HG03442 (cell line): ENCODE data around the gene MECR.
"Not testable (repeated sequence)": the region's sequence is repeated elsewhere in the genome, so short reads cannot be mapped to it uniquely, and the experiment has no call there.

Source experiments
- ATAC-seq: cut with Tn5 transposase; IDR thresholded peaks from one replicate; pipeline ENCODE4 v1.9.1; 2021; ENCODE audit warnings: mild to moderate bottlenecking, moderate library complexity; ENCODE audit not compliant: unreplicated experiment

The MECR gene

DNA sequence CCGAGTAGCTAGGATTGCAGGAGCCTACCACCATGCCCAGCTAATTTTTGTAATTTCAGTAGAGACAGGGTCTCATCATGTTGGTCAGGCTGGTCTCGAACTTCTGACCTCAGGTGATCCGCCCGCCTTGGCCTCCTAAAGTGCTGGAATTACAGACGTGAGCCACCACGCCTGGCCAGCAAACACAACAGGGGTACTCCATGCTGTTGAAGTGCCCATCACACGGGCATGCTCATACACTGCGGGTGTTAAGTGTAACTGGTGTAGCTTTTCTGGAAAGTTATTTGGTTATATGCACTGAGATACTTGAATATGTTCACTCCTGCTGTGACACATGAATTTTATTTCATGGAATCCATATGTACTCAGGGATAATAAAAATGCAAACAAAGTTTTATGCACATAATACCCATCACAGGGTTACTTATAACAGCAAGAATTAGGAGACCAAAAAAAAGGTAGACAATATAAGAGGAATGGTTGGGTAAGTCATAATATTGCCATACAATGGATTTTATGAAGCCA, 58.3 kb downstream of the MECR start:
- ATAC-seq = no peak

DNA sequence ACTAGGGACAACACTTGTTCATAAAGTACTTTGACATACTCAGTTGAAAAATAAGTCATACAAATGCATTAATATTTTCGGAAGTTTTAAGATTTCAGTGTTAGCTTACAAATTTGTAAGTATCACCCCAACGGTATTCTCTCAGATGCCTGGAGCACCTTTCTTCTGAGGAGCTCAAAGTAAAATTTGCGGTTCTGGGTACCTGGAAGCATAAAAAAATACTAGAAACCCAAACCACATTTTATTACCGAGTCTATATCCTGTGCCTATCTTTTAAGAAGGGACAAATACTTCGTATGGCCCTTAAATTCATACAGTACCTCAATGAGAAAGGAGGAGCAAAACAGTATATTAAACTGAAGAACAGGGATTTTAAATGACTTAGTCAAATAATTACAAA, 59.2 kb downstream of the MECR start:
- no peak for ATAC-seq

DNA sequence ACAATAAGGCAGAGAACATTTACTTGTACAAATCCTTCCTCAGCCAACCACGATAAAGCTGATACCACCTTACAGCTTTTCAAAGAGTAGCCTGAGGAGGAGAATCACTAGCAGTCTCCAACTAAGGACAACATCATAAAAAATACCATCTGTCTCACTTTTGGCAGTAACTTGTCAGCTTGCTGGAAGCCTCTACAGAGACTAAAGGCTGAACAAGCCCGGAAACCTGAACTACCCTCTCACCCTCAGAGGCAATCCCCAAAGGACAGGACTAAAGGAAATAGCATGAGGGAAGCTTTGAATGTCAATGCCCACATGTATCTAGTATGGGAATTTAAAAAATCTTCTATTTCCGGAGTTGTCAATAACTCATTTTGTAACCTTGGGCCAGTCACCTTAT, 59.6 kb downstream of the MECR start:
- ATAC-seq = no peak

DNA sequence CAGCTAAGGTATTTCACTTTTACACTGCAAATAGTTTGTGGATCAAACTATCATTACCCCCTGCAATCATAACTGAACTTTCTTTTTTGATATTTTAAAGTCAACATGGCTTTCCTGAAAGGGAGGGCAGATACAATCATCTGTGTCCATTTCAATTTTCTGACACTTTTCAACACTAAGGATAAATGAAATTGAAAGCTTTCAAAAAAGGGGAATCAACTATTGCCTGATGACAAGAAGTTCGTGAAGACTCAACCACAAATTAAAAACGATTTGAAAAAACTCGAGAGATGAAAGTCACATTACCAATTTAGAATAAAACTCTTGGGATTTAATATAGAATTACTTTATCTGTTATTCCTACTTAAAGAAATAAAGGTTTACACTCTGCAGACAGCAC, 60.8 kb downstream of the MECR start:
- no peak for ATAC-seq

DNA sequence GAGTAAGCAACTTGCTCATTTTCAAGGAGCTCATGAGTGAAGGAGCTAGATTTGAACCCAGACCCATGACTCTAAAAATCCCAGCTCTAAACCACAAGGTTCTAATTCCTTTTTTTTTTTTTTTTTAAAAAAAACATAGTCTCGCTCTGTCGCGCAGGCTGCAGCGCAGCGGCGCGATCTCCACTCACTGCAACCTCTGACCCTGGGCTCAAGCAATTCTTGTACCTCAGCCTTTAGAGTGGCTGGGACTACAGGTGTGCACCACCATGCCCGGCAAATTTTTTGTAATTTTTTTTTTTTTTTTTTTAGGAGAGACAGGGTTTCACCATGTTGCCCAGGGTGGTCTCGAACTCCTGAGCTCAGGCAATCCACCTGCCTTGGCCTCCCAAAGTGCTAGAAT, 62.8 kb downstream of the MECR start:
- ATAC-seq = no peak

DNA sequence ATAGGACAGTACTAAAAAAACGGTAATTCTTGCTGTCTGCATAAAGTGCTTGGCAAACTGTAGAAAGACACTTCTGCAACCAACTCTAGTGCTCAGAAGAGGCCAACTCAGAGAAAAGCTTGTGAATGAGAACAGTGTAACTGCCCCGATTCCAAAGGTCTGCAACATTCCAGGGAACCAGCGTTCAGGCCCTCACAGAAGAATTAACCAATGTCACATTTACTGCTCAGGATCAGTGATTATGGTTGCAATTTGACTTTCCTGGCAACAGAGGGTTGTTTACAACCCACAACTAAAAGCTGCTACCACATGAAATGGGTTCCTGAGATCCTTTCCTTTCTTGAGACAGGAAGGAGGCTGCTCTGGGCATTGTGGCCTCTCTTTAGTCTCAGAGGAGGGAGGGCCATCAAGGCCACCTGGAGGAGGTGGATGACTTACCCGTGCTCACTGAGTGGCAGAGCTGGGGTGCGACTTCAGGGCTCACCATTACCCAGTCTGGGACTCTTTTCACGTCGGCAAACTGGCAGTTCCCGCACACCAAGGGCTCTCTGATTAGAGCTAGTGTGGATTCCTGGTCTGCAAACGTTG, 64.3 kb downstream of the MECR start:
- no peak for ATAC-seq

DNA sequence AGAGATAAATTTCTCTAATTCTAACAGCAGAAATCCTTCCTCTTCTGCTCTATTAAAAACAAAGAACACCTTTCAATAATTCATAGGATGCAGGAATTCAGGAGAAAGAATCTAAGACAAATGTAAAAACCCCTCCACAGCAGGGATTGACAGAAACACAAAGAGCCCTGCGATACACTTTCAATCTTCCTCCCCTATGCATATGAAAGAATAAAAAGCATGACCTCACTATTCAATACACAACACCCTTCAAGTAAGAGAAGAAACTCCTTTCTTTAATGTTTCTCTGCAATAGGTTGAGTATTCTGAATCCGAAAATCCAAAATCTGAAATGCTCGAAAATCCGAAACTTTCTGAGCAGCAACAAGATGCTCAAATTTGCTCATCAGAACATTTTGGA, 66.1 kb downstream of the MECR start:
- ATAC-seq = no peak

DNA sequence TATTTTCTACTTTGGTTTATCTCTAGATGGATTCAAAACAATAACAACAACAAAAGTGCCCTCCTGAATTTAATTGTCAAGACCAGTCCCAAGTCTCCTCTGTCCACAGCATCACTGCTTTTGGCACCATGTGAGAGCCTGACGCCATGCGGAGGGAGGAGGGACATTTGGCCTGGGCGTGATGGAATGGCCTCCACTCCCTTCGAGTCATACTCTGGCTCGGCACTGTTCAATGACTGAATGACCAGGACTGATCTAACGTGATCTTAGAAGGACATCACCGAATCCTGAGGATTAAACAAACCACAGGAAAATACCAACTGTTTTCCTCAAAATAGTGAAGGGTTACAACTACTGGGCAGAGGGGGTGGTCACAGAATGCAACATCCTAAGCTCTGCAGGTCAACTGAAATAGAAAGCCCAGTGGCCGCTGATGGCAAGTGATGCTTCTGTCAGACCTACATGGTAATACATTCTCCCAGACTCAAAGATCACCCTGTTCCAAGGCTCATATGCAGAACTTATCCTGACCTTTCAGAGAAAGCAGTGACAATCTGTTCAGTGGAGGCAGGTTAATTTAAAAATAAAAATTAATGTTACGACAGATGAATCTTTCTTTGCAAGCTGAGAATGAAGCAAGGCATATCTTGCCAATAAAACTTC, 68.1 kb downstream of the MECR start:
- ATAC-seq = no peak

DNA sequence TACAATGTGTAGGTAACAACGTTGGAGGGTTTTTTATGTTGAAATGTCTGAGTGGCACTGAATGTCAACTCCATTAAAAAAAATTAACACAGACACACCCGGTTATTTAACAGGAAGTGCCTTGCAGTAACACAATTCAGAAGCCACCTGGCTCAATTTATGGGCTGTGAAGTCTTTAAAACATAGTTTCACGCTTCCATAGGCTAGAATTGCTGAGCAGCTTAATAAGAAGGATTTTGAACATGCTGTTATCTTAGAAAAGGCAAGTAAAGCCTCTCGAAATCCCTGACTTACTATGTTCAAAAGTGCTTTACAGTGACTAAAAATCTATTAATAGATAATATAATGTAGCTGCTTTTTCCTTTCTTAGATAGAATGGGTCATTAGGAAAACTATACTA, 68.7 kb downstream of the MECR start:
- ATAC-seq = no peak

DNA sequence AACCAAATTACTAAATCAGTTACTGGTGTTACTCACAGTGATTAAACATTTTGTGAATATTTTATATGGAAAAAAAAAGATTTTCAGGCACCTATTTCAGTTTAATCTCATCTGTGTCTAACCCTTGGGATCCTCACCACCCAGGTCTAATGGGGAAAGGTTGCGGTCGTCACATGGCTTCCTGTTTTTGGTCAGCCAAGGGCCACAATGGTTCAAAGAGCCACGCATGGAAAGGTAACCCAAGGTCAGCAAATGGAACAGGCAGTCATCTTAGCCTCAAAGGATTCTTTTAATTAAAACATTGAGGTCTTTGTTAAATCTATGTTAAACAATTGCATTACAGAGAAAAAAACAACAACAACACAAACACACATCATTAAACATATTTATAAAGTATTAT, 71.0 kb downstream of the MECR start:
- ATAC-seq = no peak

DNA sequence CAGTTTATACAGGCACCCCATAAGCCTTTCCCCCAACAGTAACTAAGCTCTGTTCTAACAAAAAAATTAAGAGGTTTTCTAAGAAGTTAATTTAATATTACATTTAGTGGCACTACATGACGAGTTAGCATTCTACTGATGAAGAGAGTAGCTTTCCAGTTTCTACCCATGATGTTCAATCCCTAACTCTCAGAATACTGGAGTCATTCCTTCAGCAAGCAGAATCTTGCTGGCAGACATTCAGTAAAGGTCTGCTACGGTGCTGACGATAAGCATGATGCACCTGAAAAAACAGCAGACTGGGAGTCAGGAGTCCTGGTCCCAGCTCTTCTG, 73.5 kb downstream of the MECR start:
- ATAC-seq = no peak

DNA sequence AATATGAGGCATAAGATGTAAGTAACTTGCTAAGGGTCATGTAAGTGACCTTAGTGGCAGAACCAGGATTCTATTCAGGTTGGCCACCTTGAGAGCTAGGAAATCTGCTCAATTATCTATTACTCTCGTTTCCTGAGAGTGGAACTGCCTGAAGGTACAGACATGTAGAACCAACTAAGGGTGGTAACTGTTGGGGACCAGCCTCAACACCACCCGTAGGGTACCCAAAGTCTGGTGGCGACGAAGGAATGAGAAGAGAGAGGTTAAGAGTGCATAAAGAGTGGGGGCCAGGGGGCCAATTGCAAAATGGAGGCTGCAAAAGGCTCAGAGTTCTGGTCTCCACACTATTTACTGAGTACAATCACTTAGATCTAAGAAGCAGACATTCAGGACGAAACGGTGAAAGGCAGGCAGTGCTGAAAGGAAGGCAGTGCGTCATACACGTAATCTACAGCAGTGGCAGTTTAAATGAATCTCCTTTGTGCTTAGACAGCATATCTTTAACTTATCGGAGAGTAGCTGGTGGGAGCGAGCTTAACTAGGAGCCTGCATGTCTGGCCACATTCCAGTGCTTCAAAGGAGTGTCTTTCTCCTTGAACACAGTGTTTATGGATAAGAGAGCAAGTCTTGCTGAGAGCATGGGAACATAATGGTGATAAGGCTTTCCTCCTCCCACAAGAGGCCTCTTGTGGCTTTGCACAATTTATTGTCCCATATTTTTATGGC, 74.0 kb downstream of the MECR start:
- ATAC-seq = no peak

DNA sequence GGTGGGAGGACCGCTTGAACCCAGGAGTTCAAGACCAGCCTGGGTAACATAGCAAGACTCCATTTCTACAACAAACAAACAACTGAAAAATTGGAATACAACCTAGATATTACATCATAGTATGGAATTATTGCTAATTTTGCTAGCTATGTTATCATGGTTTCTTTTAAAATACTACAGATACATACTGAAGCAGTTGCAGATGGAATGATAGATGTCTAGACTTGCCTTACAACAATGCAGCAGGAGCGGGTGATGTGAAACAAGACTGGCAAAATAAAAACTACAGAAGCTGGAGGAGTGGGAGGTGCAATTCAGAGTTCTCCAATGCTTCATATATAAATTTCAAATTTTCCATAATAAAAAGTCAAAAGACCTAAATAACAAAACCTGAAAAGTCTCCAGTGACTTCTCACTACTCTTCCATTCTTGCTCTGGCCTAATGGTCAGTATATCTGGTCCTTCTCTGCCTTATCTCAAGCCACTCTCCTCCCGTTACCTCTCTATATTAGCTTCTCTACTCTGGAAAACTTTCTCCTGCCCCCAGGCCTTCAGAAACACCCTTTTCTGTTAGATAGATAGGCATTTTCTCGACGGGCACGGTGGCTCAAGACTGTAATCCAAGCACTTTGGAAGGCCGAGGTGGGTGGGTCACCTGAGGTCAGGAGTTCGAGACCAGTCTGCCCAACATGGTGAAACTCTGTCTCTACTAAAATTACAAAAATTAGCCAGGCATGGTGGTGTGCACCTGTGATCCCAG, 78.5 kb downstream of the MECR start:
- ATAC-seq = no peak

DNA sequence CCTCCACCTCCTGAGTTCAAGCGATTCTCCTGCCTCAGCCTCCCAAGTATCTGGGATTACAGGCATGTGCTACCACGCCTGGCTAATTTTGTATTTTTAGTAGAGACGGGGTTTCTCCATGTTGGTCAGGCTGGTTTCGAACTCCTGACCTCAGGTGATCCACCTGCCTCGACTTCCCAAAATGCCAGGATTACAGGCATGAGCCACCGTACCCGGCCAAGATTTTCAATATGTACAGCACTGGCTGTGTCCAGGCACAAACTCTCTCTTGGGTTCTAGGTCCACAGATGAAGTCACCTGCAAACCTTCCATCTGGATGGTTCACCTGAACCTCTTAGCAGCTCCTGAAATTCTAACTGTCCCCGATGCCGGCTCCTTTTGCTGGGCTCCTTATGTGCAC, 80.4 kb downstream of the MECR start:
- ATAC-seq = not testable (repeated sequence)

DNA sequence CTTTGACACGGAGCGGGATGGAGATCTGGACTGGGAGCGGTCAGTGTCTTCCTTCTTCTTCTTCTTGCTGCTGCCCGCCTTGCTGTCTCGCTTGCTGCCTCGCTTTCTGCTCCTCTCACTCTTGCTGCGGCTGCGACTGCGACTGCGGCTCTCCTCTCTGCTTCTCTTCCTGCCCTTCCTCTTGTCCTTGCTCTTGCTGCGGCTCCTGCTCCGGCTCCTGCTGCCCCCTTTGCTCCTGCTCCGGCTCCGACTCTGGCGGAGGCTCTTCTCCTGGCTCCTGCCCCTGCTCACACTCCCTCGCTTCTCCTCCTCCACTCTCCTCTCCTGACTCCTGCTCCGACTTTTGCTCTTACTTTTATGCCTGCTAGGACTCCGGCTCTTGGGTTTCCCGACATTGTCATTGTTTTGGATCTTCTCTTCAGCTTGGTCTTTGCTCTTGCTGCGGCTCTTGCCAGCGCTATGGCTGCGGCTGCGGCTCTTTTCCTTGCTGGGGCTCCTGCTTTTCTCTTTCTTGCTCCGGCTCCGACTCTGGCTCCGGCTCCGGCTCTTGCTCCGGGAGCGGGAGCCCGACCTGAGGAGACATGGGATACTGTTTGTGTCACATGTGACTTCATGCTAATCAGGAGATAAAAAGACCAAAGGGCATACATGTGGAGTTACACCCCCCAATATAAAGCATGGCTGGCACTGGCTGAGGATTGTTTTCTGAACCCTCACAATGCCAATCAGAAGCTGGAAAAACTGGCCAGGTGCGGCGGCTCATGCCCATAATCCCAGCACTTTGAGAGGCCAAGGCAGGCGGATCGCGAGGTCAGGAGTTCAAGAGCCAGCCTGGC, 81.9 kb downstream of the MECR start:
- no peak for ATAC-seq

DNA sequence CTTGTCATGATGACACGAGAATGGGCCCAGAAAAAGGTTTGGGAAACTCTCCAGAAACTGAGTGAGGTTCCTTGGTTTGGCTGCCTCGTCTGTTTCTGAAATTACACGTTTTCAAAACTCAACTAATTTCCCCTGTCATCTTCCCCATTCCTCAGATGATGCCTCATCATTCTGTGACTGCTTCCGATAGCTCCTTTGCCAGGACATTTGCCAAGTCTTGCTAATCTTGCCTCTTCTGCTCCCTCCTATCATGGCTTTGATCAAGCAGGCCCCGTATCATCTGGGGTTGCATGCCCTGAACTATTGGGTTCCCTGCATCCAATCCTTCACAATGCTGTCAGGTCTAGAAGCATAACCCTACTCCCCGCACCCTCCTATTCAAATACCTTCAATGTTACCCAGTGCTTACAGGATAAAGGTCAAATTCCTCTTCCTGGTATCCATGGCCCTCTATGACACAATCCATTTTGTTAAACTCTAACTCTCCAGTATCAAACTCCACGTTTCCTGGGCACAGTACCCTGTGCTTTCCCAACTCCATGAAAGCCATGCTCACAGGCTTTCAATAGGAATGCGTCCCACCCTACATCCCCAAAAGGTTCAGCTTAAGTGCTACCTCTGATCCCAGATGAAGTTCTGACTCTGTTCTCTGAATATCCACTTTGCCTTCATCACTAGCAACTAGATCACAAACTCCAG, 84.8 kb downstream of the MECR start:
- ATAC-seq = no peak

DNA sequence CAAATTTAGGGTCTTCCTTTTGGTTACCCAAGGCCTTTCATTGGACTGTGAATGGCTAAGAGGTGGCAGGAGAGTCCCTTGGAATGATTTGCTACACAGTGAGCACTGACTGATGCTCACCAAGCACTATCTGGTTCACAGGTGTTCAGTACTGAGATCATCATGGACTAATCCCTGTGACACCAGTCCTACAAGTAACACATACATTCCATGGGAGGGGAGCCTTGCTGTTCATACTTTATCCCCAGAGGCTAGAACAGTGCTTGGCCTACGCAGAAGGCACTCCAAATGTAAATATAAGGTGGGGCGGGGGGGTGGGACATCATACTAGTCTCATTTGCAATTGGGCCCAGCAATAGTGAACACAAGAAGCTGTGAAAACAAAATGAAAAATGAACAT, 86.6 kb downstream of the MECR start:
- ATAC-seq = no peak

DNA sequence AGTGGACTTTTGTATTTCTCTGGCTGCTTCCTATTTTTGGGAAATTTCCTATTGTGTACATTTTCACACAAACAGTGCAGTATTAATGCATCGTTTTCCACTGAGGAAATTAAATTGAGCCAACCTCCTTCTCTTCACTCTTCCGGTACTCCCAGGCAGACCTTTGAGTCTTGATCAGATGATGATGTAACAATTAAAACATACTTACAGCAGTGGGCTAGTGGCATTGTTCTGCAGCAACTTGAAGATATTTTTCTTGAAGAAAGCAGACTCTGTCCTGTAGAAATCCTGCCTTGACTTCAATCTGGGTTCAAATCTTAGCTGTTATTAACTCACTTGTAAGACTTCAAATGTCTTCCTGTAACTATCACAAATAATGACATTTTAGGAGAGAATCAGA, 88.0 kb downstream of the MECR start:
- ATAC-seq = no peak
